HL-60 (cell line): Measurements from ENCODE around the gene AGAP3.

Experiments used
- CTCF ChIP-seq: IDR thresholded peaks from one replicate; pipeline ENCODE4 v1.5.1; 2011; ENCODE audit warnings: low read length, control low read depth, inconsistent platforms; ENCODE audit not compliant: insufficient read depth
- GABPA ChIP-seq: IDR thresholded peaks from 2 replicates; pipeline ENCODE4 v1.6.1; 2012; ENCODE audit warnings: low read depth

- TF ChIP-seq GABPA (no peak), CTCF (no peak)
Measured at GRCh38 chr7:151142686-151143040, 56.4 kb downstream of the AGAP3 start.
